HG03520 (cell line): ENCODE data around the gene HTATIP2.
A peak's percentile ranks its signal among the peaks of the same experiment; 100 is the strongest.
"Not testable (repeated sequence)": the region's sequence is repeated elsewhere in the genome, so short reads cannot be mapped to it uniquely, and the experiment has no call there.

ENCODE experiments used
- ATAC-seq: cut with Tn5 transposase; IDR thresholded peaks from one replicate; pipeline ENCODE4 v1.9.1; 2021; ENCODE audit warnings: mild to moderate bottlenecking, moderate library complexity; ENCODE audit not compliant: unreplicated experiment

The HTATIP2 gene

GRCh38 chr11:20369826-20370225 is 6.3 kb downstream of the HTATIP2 start:
- no peak for ATAC-seq

DNA sequence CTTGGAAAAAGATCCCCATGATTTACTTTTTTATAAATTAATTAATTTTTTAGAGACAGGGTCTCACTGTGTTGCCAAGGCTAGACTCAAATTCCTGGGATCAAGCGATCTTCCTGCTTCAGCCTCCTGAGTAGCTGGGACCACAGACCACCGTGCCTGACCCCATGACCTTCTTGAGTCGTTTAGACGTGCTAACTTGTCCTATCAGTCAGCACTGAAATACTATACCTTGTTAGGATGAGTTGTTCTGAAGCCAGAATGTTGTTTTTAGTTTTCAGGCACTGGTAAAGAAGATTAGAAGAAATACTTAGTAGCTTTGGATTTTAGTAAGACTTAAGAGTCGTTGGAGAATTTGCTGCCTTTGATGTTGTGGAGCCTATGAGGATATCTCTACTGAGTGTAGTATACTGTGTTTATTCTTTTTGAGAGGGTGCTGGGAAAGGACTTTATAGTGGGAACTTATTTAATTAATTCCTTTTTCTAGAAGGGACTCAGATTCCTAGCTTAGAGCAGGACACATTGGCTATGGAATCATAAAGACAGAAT is 8.6 kb downstream of the HTATIP2 start:
- no peak for ATAC-seq

DNA sequence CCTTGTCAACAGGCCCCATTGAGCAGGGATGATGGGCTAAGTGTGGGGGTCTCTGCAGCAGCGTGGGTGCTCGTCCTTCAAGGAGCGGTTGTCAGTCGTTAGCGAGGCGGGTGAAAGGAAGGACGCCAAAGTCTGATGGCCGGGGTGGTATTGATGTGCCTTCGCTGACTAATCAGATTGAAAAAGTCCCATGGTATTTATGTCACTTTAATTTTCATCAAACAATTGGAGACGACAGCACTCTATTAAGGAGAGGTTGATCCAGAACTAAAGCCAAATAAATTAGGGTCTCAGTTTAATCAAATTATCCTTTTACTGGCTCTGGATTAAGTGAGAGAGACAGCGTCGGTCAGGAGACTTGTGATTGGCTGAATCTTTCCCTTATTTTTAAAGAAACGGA is 9.6 kb downstream of the HTATIP2 start:
- no peak for ATAC-seq

- no peak for ATAC-seq
Measured at GRCh38 chr11:20373568-20374209, 10.2 kb downstream of the HTATIP2 start.

DNA sequence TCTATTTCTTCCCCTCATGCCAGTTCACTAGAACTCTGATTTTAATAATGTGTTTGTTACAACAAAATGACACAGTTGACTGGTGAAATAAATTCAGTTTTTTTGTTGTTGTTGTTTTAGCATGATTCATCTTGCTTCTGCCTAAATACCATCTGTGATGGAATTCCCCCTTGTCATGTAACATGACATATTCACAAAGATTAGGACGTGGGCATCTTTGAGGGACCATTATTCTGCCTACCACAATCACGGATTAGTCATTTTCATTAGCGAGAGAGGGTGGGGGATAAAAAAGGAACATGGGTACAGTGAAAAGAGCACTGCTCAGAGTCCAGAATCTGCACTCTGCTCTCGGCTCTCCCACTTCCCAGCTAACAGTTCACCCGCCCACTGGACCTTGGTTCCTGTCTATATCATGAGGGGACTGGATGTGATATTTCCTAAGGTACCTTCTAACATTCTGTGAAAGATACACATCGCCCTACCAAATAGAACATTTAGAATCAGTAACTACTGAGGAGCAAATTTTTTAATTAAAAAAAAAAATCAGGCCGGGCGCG is 11.3 kb downstream of the HTATIP2 start:
- no peak for ATAC-seq

DNA sequence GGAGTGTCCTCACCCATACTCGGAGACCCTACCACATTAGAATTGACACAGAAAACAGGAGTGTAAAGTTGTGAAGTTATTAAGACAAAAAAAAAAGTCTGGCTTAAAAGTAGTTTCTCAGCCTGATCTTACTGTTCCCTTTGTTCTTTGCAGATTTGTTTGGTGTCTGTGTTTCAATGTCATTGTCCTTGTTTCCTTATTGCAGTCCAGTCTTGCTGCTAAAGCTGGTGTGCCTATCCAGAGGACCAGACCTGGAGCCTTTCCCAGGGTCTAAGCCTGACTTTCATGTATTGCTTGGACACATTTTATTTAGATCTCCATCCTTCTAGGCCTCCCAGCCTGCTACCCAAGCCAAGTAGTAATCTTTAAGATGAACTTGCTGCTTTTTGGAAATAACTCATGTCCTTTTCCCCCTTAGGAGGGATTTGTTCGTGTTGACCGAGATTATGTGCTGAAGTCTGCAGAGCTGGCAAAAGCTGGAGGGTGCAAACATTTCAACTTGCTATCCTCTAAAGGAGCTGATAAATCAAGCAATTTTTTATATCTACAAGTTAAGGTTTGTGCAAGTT is 12.7 kb downstream of the HTATIP2 start:
- no peak for ATAC-seq

GRCh38 chr11:20385996-20386395 is 22.5 kb downstream of the HTATIP2 start:
- ATAC-seq: not testable (repeated sequence)

DNA sequence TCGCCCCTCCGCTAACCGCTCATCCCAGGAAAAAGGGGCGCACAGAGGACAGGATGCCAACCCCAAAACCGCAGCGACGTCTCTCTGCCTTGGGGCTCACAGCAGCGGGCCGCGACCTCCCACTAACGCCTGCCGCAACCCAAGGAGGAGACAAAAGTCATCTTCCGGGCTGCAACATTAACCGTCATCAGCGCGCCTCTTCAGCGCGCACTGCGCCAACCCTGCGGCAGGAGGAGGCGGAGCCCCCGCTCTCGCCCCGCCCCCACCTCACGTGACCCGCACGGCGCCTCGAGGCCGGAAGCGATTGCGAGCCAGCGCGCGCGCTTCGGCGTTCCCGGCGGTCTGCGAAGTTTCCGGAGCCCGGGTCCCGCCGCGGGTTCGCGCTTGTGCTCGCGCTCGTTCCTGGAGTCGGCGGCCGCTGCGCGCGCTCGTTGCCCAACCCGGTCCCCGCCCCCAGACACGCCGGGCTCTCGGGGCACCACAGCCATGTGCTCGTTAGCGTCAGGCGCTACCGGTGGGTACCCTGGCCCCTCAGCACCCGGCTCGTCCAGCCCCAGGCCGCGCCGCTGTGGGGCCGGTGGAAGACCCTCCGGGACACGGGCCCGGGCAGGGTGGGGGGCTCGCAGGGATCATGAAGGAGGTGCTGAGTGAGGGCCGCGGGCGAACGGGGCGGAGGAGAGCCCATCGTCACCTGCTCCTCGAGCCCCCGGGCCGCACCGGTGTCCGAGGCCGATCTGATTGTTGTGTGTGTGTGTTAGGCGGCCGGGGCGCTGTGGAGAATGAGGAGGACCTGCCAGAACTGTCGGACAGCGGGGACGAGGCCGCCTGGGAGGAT is 24.0 kb downstream of the HTATIP2 start, which contains the start of gene PRMT3:
Gene PRMT3, plus strand, starts transcription at position 456 of the 835 bp plus-strand sequence. Its CDS starts 31 bp downstream, at position 487.
- peak; percentile 75 for ATAC-seq

- peak; percentile 7 for ATAC-seq
Measured at GRCh38 chr11:20388096-20389055, 24.9 kb downstream of the HTATIP2 start.

GRCh38 chr11:20397281-20397680 is 33.8 kb downstream of the HTATIP2 start:
- ATAC-seq: peak; percentile 94

- ATAC-seq: no peak
Measured at GRCh38 chr11:20399498-20399897, 36.0 kb downstream of the HTATIP2 start.

DNA sequence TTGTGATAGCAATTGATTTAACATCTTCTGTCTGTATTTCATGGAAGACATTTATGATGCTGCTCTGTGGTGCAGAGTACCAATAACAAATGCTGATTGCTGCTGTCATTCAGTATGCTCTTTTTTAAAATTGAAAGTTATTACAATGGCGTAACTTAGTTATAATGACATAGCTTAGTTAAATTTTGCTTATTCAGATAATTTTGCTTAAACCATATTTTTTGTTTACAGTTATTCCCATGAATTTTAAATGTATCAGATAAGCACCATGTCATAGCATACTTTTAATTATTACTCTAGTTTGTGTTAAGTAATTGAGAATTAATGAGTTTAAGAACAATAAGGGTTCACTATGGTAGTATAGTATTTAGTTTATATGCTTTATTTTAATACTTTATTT is 39.5 kb downstream of the HTATIP2 start:
- ATAC-seq: no peak

DNA sequence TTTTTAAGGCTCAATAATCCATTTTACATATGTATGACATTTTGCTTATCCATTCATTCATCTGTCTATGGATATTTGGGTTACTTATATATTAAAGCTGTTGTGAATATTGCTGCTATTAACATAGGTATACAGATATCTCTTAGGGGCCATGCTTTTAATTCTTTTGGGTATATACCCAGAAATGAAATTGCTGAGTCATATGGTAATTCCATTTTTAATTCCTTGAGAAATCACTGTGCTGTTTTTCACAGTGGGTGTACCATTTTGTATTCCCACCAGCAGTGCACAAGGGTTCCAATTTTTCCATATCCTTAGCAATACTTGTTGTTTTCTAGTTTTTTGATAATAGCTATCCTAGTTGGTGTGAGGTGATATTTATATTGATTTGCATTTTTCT is 43.0 kb downstream of the HTATIP2 start:
- ATAC-seq: no peak

- no peak for ATAC-seq
Measured at GRCh38 chr11:20407344-20407743, 43.8 kb downstream of the HTATIP2 start.

- no peak for ATAC-seq
Measured at GRCh38 chr11:20415432-20415831, 51.9 kb downstream of the HTATIP2 start.

- ATAC-seq: no peak
Measured at GRCh38 chr11:20417771-20418170, 54.3 kb downstream of the HTATIP2 start.

GRCh38 chr11:20421946-20422345 is 58.4 kb downstream of the HTATIP2 start:
- ATAC-seq: no peak

DNA sequence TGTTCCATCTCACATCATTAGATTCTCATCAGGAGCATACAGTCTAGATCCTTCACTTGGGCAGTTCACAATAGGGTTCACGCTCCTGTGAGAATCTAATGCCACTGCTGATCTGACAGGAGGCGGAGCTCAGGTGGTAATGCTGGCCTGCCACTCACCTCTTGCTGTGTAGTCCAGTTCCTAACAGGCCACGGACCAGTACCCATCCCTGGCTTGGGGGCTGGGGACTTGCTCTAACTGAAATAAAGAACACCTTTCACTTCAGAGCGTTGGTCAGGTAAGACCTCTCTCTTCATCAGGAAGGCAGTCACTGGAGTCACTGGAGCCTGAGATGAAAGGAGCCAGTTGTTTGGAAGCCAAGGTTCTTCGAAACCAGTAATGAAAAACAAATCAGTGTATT is 65.7 kb downstream of the HTATIP2 start:
- ATAC-seq: no peak
